CMK (cell line): ENCODE data around the gene EIF1B.
"Not testable (repeated sequence)": the region's sequence is repeated elsewhere in the genome, so short reads cannot be mapped to it uniquely, and the experiment has no call there.

Experiments used
- DNase-seq: peaks from one replicate; pipeline ENCODE4 v3.0.0-alpha.2; 2010; ENCODE audit warnings: low read depth

EIF1B gene

DNA sequence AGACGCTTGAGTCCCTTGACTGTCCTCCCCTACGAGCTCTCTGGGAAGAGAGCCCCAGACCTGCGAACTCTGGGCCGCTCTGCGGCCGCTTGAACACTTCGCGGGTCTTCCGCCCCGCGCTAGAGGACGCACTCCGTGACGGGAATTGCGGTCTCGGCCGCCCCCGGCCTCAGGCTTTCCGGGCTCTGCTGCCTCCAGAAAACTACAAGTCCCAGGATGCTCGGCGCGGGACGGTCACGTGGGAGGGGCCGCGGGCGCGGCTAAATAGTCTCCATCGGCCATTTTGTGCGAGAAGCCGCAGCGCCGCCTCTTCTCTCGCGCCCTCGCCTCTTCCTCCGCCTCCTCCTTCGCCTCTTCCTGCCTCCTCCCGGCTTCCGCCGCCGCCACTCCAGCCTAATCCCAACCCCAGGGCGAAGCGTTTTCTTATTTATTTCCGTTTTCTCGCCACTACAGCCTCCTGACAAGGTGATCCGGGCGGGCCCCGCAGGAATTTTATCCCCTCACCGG lies at the start of gene EIF1B:
TSS of gene EIF1B (plus strand) at position 290 of the 507 bp plus-strand sequence. CDS start 235 bp downstream, outside the sequence.
- peak; percentile 91 for DNase-seq

GRCh38 chr3:40262331-40262730 lies 47.2 kb upstream of the EIF1B start:
- no peak for DNase-seq

DNA sequence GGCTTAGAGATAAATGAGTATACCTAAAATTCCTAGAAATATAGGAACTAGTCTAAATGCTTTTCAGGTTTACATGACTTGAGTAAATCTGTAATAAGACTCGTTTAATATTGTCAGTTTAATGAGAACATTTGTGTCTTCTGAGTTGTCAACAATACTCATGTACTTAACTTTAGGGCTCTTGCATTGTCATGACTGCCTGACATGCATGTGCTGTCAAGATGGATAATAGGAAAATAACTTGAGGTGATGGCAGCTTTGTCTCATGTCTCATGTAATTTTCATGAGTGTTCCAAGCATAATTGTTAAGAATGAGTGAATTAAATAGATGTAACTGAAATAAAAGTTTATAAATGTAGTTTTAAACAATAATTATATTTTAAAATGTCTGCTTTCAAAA lies 45.1 kb upstream of the EIF1B start:
- no peak for DNase-seq

- DNase-seq = no peak
These were observed 44.3 kb upstream of the EIF1B start for GRCh38 chr3:40265181-40265580.

DNA sequence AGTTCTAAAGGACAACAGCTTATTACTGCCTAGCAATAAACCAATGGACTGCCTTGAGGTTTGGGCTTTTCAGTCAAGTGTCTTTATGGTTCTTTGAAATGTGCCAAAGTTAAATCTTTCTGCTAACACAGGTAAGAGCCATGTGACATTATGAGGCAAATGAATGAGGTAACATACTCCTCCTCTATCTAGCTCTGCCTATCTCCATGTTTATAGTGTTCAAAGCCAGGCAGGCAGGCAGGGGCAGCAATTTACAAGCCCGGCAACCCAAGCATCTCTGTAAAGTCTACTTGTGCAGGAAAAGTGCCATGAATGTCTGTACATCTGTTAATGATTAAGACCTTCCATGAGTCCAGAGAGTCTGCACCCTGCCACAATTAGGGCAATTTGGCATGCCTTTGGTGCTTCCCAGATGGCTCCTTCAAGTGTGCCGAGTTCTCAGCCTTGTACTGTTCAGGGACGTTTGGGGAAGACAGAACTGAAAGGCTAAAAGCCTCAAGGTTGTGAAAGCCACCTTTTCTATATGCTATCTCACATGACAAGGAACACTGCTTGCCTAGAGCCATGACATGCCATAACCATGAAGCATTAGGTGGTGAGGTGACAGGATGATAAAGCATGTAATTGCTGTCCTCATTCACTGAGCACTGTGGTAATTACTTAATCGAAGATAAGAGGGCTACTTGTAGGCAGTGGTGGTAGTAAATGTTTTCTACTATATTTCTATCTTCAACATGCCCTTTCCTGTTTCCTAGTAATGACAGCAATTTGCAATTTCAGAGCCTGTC lies 41.4 kb upstream of the EIF1B start:
- DNase-seq = no peak

- no peak for DNase-seq
These were observed 40.5 kb upstream of the EIF1B start for GRCh38 chr3:40268802-40269524.

DNA sequence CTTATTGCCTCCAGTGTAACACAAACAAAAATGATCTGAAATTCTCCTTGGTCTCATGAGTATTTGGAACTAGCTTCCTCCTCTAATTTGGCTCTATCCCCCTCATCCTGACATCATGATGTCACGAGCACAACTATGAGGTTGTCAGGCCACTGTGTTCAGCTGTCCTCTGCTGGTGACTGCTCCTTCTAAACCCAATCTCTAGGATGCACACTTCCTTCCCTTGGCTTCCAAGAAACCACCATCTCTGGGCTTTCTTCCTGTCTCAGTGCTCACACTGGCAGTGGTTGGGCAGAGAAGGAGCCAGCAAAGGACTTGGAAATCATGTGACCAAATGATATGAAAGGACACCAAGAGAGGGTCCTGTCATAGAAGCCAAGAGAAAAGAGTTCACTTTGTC lies 30.7 kb upstream of the EIF1B start:
- peak; percentile 86 for DNase-seq

DNA sequence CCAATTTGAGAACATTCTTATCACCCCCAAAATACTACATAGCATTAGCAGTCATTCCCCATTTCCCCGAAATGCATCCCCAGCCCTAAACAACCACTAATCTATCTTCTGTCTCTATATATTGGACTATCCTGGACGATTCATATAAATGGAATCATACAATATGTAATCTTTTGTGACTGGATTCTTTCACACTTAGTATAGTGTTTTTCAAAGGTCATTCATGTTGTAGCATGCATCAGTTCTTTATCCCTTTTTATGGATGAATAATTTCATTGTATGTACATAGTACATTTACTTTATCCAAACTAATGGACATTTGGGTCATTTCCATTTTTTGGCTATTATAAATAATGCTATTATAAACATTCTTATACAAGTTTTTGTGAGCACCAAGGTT lies 27.5 kb upstream of the EIF1B start:
- DNase-seq = no peak

GRCh38 chr3:40283057-40283456 lies 26.4 kb upstream of the EIF1B start:
- not testable (repeated sequence) for DNase-seq

DNA sequence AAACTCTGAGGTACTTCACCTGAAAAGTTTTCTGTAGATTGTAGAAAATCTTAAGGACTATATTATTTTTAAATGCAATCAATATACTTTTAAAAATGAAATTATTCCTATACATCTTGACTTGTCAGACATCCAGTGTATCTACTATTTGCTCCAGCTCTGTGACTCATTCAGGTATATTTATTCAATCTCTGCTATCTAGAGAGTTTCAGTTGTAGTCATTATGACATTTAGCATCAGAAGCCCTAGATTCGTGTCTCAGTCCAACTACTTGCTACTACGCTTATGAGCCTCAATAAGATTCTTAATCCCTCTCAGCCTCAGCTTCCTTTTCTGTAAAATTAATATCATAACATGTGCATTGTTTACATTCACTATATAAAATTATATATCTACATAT lies 22.3 kb upstream of the EIF1B start:
- DNase-seq = no peak

GRCh38 chr3:40290396-40290795 lies 19.1 kb upstream of the EIF1B start:
- DNase-seq = no peak

GRCh38 chr3:40291471-40291870 lies 18.0 kb upstream of the EIF1B start:
- DNase-seq = no peak

DNA sequence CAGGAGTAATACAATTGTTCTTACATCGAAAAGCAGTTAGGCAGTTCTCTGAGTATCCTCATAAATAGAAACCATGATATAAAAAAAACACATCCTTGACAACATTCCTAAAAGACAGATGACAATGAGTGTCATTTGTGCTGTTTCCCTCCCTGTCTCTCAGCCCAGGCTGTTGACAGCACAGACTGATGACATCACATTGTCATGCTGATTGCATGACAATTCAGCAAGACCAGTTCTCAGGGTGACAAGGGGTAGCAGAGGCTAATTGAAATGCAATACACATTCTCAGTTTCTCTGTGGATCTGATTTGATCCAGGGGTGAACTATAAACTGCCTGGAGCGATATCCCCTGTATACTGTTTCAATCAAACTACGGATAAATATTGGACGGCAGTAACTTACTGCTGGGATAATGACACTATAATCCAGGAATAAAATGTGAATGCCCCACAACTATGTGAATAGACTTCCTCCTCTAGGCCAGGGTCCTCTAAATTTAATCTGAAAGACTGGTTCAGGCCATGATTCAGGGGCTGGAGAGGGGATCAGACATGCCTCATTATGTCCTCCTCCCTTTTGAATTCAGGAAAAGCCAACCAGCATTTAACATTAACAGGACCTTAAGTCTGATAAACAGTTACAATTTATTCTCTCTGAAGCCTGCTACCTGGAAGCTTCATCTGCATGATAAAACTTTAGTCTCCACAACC lies 16.7 kb upstream of the EIF1B start:
- DNase-seq = no peak

- no peak for DNase-seq
These were observed 15.1 kb upstream of the EIF1B start for GRCh38 chr3:40294434-40294833.

DNA sequence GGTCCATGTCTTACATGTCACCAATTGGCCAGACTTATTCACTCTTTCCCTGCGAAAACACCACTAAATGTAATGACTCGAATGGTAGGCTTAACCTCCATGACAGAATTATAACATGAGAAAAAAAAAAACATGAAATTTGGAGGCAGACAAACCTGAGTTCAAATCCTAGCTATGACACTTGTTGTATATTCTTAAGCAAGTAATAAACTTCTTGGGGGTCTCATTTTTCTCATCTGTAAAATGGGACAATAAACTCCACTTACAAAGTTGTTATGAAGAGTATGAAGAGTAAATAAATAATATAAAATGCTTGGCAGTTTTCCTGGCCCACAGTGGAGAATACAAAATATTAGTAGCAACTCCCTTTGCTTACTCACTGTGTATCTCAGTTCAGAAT lies 11.4 kb upstream of the EIF1B start:
- no peak for DNase-seq

- no peak for DNase-seq
These were observed 10.3 kb upstream of the EIF1B start for GRCh38 chr3:40299130-40299720.

DNA sequence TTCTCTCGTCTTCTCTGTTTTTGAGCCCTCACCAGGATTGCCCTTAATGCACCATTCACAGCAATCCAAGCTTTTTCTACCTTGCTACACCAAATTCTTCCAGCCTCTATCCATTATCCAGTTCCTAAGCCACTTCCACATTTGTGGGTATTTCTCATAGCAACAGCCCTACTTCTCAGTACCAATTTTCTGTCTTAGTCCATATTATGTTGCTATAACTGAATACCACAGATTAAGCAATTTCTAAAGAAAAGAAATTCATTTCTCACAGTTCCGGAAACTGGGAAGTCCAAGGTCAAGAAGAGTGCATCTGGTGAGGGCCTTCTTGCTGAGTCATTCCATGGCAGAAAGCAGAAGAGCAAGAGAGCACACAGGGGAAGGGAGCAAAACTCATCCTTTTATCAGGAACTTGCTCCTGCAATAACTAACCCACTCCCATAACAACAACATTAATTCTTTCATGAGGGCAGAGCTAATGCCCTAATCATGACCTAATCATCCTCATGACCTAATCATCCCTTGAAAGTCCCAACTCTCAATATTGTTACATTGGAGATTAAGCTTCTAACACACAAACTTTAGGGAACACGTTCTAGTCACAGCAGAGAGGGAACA lies 9.7 kb upstream of the EIF1B start:
- DNase-seq = peak; percentile 65

DNA sequence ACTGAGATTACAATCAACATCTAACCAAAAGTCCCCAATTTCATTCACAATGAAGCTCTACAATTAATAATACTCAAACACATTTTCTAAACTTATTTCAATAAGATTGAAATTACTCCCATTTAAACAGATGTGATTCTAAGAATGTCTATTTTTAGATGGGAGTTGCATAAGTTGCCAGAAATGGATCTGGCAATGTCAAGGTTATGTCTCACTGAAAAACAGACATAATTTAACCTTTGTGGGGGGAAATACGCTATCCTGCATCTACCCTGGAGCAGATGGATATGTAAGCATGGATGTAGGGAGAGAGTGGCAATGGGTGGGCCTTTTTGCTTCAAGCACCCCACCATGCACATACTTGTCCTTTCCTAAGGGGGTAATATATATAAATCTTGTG lies 6.7 kb upstream of the EIF1B start:
- DNase-seq = no peak

DNA sequence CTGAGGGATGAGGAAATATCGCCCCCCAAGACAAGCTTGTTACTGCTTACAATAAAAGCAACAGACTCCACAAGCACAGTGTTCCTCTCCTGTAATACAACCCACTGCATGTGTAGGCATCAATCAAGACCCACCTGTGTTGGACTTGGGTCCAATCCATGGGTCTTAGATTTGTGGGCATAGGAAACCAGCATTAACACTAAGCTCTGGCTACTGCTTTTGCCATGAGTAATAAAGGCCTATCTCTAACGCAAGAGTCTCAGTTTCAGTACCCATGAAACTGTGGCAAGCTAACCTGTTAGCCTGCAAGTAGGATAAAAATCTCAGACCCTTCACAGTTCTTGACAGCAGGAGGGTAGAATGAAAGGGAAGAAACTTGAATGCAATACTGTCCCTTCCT lies 5.2 kb upstream of the EIF1B start:
- DNase-seq = no peak

GRCh38 chr3:40306336-40306735 lies 3.2 kb upstream of the EIF1B start:
- DNase-seq = no peak

GRCh38 chr3:40307176-40307575 lies 2.3 kb upstream of the EIF1B start:
- DNase-seq = no peak
